NCI-H345 (cell line): Measurements from ENCODE around the gene ANKRD24.
"Not testable (repeated sequence)": the region's sequence is repeated elsewhere in the genome, so short reads cannot be mapped to it uniquely, and the experiment has no call there.

Experiments used
- DNase-seq: peaks from one replicate; lab custom pipeline; 2025; lab: John Stamatoyannopoulos, UW

ANKRD24 gene

DNA sequence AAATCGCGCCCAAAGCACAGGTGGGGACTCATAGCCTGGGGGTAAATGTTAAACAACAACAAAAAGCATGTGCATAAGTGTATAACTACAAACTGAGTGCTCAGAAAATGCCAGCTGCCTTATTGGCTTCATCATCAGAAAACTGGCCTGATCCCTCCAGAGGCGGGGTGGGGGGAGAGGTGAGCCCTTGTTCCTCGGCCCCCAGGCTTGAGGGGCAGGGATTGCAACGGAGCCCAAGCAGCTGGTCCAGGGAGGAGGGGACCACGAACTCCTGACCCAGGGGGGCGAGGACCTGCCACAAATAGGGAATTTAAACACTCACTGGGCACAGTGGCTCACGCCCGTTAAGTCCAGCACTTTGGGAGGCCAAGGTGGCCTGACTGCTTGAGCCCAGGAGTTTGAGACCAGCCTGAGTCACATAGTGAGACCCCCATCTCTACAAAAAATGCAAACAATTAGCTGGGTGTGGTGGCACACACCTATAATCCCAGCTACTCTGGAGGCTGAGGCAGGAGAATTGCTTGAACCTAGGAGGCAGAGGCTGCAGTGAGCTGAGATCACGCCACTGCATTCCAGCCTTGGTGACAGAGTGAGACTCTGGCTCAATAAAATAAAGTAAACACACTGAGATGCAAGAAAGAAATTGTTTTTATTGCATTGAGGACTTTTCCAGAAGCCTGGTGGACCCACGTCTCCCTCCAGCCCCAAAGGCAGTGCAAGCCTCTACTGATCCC is 8.8 kb upstream of the ANKRD24 start:
- no peak for DNase-seq

DNA sequence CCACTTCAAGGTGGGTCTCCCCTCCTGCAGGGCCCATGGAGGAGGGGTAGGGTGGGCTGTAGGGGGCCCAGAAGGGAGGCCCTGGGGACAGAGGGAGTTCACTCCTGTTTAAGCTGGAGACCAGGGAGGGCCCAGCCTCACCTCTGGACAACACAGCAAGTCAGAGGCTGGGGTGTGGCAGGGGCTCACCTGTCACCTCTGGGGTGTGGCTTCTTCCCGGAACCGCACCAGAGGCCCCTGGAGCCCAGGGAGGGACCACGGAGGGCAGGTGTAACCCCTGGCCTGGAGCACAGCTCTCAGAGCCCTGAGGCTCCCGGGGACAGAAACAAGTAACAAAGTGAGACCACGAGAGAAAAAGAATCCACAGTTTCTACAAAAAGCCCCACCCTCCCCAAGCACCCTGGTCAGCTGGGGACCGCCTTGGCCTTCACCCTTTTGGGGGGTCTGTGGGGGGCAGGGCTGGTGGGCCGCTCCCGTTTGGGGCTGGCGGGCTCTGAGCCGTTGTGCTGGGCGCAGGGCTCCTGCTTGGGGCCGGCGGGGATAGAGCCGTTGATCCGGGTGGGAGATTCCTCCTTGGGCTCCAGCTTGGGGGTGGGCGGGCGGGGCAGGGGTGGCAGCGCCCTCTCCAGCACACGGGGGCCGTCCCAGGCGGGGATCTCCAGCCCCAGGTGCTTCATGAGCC is 8.1 kb upstream of the ANKRD24 start:
- DNase-seq = no peak

DNA sequence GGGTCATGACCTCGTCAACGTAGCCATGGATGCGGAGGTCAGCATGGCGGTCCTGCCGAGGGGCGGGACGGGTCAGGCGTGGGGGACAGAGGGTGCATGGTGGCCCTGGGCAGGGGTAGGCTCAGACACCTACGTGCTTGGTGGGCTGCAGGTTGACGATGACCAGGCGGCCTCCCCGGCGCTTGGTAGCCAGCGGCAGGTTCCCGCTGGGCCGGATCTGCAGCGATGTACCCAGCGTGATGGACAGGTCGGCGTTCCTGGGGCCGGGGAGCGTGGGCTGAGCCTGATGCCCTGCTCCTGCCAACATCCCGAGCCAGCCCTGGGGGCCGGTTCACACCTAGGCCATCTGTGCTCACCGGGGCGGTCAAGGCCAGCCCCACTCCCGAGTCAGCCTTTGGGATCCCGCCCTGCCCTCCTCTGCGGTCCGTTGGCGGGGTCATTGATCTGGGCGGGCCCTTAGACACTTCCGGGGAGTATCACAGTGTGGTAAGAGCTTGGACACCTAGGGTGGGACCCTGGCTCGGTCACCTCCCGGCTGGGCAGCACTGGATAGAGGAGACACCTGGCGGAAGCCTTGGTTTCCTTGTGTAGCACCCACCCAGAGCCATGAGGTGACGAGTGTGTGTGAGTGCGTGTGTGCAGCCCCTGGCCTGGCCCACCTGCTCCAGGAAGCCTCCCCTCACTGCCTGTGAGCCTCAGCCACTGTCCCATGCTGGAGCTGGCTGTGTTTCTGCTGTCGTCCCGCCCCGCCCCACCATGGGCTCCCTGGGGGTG is 7.4 kb upstream of the ANKRD24 start:
- no peak for DNase-seq

DNA sequence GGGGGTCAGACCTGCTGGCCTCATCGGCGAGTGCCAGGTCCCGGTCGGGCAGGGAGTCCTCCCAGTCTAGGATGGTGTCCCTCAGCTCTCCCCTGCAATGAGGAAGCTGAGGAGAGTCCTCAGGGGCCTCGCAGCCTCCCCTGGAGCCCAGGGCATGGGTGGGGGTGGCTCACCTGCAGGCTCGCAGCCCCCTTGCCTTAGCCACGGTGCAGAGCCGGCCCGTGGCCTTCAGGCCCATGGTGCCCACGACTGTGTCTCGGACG is 6.9 kb upstream of the ANKRD24 start:
- DNase-seq = no peak

DNA sequence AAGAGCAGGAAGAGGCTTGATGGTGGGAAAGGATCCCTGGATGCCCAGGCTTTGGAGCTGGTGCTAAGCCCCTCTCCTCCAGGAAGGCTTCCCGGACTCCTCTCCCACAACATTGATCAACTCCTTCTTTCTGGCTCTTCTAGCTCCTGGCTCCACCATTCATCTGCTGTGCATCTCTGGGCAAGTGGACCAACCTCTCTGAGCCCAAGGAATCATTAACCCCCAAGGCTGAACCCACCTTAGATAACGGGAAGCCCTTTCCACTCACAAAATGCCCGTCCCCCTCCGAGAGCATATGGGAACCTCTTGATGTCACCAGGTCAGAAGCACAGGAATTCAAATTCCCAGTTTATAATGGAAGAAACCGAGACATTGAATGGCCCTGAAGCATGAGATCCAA is 5.3 kb upstream of the ANKRD24 start:
- no peak for DNase-seq

DNA sequence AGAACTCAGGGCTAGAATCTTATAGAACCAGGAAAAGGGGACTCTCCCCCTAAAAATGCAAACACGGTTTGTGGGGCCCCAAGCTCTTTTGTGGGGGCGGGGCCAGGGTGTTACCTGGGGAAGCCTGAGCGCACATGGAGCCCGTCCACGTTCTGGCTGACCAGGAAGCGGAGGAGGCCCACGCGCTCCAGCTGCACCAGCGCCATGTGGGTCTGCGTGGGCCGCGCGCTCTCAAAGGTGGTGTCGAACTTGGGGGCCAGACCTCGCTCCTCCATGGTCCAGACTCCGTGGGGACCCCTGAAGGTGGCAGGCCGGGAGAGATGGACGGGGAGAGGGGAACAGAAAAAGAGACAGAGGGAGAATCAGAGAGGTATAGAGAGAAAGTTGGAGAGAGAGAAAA is 3.5 kb upstream of the ANKRD24 start:
- DNase-seq = no peak

DNA sequence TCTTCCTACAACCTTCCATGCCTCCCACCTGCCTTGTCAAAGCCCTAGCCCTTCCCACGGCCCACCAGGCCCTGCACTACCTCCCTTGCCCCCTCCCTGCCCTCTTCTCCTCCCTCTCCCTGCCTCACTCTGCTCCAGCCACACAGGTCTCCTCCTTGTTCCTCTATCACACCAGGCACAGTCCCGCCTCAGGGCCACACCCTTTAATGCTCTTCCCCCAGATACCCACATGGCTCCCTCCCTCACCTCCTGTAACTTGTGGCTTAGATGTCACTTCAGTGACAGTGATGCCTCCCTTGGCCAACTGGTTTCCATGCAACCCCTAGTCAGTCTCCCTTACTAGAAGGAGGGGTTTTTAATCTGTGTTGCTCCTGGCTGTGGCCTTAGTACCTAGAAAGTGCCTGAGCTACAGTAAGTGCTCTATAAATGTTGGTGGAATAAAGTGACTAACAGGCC is 1.4 kb upstream of the ANKRD24 start:
- DNase-seq = no peak

DNA sequence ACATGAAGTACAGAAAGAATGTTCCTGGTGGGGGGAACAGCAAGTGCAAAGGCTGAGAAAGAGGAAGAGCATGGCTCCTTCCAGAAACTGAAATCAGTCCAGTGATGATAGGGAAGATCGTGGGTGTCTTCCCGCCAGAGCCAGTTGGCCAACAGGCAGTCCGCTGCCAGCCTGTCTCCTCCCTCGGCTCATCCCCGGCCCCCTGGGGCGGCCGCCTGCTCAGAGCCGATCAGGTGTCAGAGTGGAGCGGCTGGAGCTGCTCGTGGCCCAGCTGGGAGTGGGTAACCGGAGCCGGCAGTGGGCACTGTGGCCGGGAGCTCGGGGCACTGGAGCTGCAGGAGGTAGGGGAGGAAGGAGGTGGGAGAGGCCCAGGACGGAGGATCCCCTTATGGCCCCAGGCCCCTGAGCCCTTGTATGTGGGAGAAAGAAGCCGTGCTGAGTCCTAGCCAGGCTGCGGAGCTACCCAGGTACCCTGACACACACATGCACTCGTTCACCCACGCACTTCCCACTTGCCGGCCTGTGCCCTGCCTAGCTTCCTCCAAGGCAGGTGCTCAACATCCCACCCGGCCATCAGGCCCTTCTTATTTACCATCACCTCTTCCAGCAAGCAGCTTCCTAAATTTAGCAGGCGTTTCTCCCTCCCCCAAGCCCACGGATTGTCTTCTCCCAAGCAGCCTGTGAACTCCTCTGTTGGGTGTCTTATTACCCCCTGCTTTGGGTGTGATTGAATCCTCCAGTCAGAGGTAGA is 1.7 kb downstream of the ANKRD24 start:
- DNase-seq = peak; percentile 87

DNA sequence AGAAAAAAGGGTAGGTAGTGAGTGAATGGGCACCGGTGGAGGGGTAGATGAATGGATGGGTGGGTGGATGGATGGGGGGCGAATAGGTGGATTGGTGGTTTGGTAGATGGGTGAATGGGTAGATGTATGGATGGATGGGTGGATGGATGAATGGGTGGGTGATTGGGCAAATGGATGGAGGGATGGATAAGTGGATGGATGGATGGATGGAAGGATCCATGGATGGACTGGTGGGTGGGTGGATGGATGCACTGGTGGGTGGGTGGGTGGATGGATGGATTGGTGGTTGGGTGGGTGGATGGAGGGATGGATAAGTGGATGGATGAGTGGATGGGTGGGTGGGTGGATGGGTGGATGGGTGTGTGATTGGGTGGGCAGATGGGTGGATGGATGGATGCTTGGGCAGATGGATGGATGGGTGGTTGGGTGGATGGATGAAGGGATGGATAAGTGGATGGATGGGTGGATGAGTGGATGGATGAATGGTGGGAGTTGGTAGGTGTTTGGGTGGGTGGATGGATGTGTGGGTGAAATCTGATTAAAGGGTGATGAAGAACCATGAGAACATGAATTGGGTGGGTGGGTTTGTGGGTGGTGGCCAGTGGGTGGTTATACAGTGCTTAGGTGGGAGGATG is 2.3 kb downstream of the ANKRD24 start:
- no peak for DNase-seq

DNA sequence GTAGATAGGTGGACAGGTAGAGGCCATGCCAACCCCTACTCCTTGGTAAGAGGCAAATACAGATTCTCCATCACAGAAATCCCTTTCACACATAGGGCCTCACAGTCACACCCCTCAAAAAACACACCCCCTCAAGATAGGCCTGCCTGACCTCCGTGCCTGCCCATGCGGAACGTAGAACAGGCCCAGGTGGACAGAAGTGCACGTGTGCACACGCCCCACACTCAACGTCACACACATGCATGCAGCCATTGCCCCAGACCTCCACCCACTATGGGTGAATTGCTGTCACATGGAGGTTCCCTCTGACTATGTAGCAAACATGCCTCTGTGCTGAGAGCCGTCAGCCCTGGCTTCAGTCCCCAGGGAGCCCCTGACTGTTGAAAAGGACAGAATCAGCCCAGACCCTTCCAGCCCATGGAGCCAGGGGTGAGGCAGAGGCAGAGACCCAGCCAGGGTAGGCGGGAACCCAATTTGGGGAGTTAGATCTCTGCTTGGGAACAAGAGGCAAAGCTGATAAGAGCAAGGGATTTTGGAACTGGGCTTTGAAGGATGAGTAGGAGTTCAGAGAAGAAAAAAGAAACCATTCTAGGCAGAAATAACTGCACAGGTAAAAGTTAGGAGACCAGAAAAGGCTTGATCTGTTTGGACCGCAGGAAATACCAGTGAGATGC is 3.1 kb downstream of the ANKRD24 start:
- no peak for DNase-seq

DNA sequence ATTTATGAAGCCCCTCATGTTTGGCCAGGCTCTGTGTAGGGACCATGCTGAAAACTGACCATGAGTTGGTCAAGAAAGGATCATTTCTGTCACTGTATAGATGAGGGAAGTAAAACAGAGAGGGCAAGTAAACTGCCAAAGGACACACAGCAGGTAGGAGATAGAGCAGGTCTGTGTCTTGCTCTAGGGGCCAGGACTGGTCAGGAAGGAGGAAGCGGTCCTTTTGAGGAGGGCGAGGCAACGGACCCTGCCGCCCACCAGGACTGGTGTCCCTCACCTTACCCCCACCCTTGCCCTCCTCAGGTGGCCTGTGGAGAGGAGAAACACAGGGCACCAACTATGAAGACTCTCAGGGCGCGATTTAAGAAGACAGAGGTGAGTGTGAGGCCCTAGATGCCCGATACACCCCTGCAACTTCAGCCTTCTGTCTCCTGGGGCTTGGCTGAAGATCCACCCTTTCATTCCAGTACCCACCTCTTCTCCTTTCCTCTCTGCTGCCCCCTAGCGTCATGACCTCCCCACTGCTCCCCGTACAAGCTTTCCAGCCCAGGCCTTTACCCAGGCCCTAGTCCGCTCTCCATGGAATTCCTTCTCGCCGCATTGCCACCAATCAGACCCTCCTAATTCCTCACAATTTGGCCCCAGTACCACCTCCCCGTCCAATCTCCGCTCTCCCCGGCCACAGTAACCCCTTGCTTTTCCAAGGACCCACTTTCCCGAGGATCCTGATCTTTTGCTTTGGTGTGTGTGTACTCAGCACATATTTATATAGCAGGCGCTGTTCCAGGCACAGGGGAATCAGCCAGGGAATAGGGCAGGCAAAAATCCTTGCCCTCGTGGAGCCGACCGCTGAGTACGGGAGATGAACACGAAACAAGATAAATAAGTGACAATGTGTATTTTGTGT is 3.9 kb downstream of the ANKRD24 start:
- peak; percentile 65 for DNase-seq

DNA sequence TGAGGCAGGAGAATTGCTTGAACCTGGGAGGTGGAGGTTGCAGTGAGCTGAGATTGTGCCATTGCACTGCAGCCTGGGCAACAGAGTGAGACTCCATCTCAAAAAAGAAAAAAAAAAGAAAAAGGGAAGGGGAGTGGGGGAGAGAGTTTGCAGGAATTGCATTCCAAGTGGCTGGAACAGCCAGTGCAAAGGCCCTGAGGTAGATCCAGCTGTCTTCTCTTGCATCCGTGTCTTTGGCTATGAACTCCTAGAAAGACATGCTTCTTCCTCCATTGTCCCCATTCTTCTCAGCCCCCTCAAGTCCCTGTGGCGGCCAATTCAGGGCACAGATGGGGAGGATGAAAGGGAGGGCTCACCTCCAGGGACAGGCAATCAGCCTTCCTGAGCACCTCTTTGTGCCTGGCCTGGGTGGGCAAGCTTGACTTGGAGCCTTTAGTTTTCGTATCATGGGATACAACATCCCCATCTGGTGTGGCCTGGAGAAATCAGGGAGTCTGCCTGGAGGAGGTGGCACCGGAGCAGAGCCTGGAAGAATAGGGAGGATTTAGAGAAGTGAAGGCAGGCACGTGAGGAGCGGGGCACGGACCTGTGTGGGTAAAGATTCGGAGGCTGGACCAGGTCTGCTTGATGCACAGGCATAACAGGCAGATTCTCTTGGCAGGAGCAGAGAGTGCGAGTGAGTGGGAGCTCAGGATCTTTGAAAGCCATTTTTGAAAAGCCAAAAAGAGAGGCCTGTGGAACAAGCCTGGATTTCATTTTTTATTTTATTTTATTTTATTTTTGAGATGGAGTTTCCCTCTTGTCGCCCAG is 5.0 kb downstream of the ANKRD24 start:
- no peak for DNase-seq

DNA sequence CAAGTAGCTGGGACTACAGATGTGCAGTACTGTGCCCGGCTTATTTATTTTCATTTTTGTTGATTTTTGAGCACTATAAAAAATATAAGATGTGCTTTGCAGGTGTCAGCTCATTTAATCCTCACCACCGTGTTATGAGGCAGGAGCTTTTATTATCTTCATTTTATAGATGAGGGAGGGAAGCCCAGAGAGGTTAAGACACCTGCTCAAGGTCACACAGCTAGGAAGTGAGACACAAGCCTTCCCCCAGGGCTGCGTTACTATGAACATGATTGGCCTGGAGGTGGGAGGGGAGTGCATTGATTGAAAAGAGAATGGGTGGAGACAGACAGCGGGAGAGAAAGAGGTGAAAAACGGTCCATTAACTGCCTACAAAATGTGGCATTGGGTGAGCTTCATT is 7.2 kb downstream of the ANKRD24 start:
- DNase-seq = no peak

DNA sequence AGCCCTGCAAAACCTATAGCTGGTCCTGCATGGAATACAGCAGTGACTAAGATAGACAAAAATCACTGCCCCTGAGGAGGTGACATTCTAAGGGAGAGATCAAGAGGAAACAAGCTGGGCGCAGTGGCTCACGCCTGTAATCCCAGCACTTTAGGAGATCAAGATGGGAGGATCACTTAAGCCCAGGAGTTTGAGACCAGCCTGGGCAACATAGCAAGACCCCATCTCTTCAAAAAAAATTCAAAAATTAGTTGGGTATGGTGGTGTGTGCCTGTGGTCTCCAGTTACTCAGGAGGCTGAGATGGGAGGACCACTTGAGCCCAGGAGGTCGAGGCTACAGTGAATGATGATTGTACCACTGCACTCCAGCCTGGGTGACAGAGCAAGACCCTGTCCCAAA is 10.0 kb downstream of the ANKRD24 start:
- DNase-seq = not testable (repeated sequence)

DNA sequence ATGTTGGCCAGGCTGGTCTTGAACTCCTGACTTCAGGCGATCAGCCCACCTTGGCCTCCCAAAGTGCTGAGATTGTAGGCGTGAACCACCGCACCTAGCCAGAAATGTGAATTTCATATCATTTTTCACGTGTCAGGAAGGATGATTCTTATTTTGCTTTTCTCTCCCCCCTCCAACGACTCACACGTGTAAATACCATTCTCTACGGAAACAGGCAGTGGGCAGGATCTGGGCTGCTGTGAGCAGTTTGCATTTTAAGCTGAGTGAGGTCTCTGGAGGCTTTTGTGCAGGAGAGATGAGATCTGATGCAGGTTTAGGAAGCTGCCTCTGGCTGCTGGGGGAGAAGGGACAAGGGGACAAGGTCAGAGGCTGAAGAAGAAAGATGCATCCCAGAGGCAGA is 11.9 kb downstream of the ANKRD24 start:
- no peak for DNase-seq

DNA sequence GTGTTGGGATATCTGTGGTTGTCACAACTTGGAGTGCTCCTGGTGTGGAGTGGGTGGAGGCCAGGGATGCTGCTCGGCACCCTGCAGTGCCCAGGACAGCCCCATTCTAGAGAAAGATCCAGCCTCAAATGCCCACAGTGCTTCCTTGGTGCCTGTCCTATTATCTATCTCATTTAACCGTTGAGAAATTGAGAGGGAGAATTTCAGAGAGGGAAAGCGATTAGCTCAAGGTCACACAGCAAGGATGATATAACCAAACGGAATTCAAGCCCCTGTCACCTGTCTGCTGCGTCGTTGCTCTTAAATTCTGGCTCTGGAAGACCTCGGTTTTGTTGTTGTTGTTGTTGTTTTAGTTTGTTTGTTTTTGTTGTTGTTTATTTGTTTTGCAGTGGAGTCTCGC is 13.5 kb downstream of the ANKRD24 start:
- DNase-seq = no peak

DNA sequence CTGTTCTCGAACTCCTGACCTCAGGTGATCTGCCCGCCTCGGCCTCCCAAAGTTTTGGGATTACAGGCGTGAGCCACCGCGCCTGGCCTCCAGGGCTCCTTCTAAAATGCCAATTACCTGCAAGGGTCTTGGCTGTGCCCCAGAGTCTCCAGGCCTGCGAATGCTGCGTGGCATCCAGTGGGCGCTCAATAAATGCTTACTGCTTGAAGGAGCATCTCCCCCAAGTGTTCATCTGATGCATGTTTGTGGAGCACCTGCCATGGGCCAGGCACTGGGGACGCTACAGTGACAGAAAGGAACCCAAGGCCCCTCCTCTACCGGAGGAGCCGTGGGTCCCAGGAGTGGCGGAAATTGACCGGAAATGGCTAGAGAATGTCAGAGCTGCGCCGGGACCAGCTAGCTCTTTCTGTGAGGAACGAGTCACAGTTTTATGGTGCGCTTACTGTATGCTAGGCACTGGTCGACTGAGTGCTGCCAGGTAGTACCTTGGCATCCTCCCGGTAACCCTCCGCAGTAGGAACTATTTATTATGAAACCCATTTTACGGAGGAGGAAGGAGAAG is 14.2 kb downstream of the ANKRD24 start:
- no peak for DNase-seq

DNA sequence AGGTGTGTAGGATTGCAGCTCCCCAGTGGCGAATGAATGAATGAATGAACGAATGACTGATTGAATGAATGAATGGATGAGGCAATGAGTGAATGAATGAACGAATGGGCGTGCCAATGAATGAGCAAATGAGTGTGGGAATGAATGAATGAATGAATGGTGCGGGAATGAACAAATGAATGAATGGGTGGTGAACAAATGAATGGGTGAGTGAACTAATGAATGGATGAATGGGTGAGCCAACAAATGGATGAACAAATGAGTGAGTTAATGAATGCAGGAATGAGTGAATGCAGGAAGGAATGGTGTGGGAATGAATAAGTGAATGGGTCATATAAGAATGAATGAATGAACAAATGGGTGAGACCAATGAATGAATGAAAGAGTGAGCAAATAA is 14.7 kb downstream of the ANKRD24 start:
- DNase-seq = no peak
